Suppressor macrophage (primary cell): Measurements from ENCODE around the gene GYS2.

Source experiments
- DNase-seq, 4 experiments: peaks; one replicate each; pipeline ENCODE4 v3.0.0-alpha.2; 2020 to 2022

Gene GYS2

DNA sequence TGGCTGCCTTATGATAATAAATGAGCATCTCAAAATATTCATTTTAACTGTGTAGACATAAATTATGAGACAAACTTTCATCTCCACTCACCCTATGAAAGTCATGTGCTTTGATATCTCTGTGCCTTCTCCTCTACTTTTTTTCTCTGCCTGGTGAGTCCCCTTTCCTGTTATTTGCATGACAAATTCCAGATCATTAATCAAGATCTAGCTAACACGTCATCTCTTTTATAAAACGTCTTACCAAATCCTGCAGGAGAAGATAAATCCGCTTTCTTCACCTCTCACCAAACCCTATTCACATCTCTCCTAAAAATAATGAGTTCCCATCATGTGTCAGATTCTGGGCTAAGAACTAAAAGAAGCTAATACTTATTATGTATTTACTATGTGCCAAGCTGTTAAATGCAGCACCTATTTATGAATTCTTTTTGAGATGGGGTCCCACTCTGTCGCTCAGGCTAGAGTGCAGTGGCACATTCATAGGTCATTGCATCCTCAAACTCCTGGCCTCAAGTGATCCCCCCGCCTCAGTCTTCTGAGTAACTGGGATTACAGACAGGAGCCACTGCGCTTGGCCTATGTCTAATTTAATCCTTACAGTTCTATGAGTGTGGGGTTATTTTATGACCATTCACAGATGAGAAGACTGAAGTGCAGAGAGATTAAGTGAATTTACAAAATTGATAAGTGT, 51.9 kb downstream of the GYS2 start:
- no peak for DNase-seq

DNA sequence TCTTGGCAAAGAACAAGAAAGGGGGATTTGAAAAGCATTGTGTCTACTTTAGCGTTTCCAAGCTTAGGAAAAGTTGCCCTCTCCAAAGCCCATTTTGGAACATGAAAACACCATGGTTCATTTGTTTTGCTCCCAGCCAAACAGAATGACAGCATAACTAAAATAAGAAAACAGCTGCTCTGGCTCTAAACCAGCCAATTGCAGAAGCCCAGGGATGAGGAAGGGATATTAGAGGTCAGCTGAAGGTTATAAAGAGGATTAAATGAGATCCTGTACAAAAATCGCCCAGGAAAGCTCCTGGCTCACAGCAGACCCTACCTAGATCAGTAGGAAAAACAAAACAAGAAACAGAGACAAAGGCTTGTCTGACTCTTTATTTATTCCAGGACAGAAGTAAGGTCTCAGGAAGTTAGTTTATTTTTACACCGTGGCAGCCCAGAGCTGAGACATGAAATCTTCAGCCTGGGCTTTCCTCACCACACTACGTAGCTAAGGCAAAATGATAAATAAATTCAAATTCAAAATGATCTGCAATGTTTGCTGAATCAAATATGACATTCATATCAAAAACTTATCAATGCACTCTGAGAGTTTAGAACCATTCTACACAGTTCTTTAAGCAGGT, 52.7 kb downstream of the GYS2 start:
- DNase-seq: no peak

GRCh38 chr12:21547437-21547836, 57.2 kb downstream of the GYS2 start:
- DNase-seq: no peak

DNA sequence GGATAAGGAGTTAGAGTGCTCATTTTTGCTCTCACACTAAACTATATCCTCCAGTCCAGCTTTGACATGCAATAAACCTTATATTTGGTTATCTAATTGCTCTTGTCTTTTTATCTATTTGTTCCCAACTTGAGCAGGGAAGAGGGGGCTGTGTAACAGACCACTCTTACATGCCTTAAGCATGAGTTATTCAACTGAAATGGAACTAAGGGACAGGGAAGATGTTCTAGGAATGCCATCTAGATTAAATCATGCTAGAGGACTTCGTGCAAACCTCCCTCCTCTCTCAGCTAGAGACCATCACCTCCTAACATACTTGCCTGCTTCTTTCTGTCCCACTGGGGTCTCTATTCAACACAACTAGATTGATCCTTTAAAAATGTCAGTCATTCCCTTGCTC, 57.9 kb downstream of the GYS2 start:
- no peak for DNase-seq

GRCh38 chr12:21545557-21545956, 59.1 kb downstream of the GYS2 start:
- DNase-seq: no peak

GRCh38 chr12:21543151-21543550, 61.5 kb downstream of the GYS2 start:
- no peak for DNase-seq

DNA sequence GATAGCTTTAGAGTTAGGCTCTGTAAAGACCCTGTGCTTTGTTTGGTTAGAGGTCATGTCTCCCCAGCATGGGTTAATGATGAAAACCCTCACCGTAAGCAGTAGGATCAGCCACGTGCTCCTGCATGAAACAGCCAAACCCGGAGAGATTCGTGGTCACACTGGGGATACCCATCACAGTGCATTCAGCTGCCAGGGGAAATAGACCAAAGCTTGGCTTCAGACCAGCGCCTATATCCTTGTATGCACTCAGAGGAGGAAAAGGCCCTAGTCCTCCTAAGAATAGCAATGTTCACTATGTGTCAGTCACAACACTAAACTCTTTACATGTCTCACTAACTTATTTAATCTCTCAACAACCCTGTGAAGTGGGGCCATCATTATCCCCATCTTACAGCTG, 62.2 kb downstream of the GYS2 start:
- DNase-seq: no peak

- no peak for DNase-seq
These were observed 62.9 kb downstream of the GYS2 start for GRCh38 chr12:21541773-21542172.

DNA sequence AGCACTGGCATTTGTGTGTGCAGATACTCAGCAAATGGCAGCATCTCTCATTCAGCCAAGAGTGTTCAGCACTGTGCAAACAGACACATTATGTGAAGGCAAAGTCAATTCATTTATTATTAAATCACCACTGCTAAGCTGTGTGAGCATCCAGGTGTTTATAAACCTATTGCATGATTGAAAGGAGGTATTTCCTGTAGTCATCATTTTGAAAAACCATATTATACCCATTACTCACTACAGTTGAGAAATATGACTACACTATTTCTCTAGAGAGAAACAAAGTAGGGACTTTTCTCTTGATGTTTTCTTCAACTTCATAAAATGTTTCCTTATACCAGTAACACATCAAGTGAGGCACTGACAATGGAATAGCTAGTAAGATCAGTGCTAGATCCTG, 64.8 kb downstream of the GYS2 start:
- no peak for DNase-seq

DNA sequence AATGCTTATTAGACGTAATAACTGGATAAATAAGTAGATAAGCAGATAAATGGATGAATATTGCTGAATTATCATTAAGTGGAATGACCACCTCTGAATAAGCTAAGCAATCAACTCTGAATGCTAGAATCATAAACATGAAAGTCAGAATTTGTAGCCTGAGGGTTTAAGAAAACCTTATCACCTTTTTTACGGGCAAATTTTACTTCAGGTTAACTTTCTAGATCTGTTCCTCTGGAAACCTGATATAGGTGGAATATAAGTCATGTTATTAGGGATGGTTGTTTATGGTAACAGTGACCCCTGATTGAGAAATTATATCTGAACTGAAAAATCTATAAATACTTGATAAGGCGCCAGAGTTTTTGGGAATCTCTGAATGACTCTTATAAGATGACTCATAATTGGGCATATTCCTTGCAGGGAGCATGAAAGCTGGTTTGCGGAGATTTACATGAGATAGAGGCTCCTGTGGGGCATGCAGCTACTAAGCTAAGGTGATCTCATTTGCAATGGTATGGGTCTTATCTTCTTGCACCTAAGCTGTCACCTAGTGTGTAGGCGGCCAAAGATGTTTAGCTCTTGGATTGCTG, 66.5 kb downstream of the GYS2 start:
- DNase-seq: no peak

- no peak for DNase-seq
These were observed 75.2 kb downstream of the GYS2 start for GRCh38 chr12:21529456-21529855.

- no peak for DNase-seq
These were observed 75.7 kb downstream of the GYS2 start for GRCh38 chr12:21528953-21529352.

GRCh38 chr12:21527451-21528180, 77.0 kb downstream of the GYS2 start:
- DNase-seq: peak in 3 of 4 experiments; percentile 2 to 37 (median 11)

GRCh38 chr12:21526721-21527345, 77.8 kb downstream of the GYS2 start:
- DNase-seq: no peak

DNA sequence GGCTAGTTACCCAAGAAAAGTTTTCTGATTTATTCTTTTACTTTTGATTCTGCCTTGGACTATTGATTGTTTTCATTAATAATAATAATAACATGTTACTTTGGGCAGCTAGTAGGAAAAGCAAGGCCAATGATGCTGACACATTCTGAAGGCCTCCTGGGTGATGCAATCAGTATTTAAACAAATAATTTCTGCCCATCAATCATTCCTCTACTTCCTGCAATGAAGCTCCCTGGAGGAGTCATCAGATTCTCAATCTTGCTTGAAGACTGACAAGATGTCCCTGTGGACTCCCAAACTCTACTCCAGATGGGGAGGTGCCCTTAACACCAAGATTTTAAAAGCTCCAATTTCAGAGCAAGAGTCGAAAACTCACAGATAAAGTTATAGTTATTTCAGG, 78.6 kb downstream of the GYS2 start, which contains the start of gene SPX:
Gene SPX, plus strand, starts transcription at position 244 of the 400 bp plus-strand sequence. CDS start 177 bp downstream, outside the sequence.
- no peak for DNase-seq

DNA sequence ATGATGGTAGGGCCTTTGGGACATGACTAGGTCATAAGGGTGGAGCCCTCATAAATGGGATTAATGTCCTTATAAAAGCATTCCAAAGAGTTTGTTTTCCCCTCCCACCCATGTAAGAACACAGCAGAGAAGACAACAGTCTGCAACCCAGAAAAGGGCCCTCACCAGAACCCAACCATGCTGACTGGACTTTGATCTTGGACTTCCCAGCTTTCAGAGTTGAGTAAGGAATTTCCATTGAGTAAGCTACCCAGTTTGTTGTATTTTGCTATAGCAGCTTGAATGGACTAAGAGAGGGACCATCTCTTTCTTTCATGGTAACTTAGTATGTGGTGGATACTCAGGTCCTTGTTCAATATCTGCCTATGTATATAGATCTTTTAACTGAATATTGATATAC, 81.5 kb downstream of the GYS2 start:
- DNase-seq: no peak

GRCh38 chr12:21521541-21521940, 83.1 kb downstream of the GYS2 start:
- DNase-seq: no peak

DNA sequence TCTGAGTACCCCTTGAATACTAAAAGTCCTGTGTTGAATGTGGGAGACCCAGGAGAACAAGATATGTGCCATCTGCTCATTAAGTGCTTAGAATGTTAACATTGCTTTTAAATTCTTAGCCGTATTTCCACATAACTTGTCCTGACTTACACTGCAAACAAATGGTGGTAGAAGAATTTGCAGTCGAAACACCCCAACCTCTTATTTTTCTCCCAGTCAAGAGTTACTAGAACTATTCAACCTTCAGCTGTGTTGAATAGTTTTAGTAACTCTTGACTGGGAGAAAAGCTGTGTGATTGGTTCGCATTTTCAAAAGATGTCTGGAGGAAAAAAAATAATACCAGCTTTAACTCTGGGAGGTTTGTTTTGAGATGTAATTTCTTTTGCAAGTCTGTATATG, 86.2 kb downstream of the GYS2 start:
- DNase-seq: no peak

- DNase-seq: no peak
These were observed 88.4 kb downstream of the GYS2 start for GRCh38 chr12:21516281-21516680.

- no peak for DNase-seq
These were observed 94.9 kb downstream of the GYS2 start for GRCh38 chr12:21509768-21510167.

DNA sequence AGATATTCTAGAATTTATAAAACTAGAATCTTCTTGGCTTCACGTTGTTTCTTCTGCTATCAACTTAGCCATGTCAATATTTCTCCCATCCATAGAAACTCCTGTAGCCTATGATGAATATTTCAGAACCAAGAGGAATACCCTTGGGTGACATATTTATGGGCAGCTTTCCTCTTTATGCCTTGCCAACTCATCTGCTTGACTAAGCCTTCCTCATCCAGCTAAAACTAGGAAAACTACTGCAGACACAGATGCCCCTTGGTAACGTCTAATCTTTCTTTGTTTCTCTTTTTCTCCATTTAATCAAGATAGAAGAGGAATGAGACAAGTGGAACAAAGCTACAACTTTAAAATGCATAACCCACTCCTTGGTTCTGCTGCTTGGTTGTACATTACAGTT, 96.8 kb downstream of the GYS2 start:
- no peak for DNase-seq

- no peak for DNase-seq
These were observed 98.8 kb downstream of the GYS2 start for GRCh38 chr12:21505888-21506287.

DNA sequence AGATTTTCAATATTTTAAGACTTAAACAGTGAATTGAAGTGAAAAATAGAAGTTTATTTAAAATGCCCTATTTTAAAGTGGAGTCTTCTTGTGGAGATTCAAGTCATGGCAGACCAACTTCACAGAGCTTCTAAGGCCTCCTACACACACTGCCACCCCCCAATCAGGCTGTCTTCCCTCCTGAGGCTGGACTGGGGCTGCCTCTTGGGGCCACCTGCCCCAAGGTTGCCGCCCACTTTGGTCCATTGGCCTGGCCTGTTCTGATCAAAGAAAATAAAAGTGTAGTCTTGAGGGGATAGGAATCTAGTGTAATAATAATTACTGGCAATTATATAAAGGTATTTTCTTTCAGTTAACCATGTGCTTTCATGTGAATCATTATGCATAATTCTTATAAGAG, 101.8 kb downstream of the GYS2 start:
- peak in 1 of 4 experiments; percentile 1 for DNase-seq
